A549 treated with ZK216348 at 1 μM for 4 hours (cell line): ENCODE data around the gene ZNF418. TPM values are rescaled to one million over a fixed set of nuclear protein-coding genes. Genes with fewer than 3 reads are reported as not detected.

ENCODE experiments used
- total RNA-seq: library from RNA; stranded (reverse); fragments of 200-300 nt; extraction: Qiagen RNA extraction; gene quantifications from 5 replicates; pipeline ENCODE4 v1.2.3, GENCODE V29; 2022; ENCODE audit warnings: low read depth

The ZNF418 gene
- total RNA-seq = 0.58 to 0.97 TPM (median 0.84 TPM) in 5 replicates

DNA sequence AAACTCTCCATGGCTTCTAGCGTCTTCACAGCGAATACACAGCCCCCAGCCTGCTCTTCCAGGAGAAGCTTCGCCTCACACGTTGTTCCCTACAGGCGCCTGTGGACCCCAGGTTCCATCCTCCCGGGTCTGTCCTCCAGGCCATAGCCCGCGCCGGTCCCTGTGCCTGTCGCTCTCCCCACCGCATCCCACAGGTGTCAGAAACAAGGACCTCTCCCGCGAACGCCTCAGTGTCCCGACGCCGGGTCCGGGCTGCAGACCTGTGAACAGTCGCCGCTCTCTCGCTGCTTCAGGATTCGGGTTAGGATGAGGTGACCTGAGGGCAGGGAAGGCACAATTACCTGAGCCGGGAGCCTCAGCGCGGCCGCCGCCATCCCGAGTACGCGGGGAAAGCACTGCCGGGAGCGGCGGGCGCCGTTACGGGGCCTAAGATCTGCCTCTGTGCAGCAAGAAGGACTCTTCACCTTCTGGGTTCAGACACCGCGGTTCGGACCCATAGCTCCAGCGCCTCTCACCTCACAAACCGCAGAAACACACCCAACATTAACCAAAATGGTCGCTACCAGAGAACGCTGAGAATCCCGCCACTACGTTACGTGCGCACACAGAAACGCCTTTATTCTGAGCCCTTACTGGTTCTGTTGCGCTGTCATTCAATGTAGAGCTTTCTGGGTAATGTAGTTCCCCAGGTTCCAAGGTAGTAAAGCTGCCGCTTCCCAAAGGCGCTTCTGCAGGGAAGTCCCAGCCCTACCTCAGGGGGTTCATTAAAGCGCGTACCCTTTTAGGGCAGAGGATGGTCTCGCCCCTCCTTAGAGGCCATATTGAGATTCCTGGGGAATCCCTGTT lies at the start of gene ZNF418:
Gene ZNF418 (minus strand): TSS at position 583 of the 846 bp plus-strand sequence. CDS start 1,580 bp downstream, outside the sequence.

DNA sequence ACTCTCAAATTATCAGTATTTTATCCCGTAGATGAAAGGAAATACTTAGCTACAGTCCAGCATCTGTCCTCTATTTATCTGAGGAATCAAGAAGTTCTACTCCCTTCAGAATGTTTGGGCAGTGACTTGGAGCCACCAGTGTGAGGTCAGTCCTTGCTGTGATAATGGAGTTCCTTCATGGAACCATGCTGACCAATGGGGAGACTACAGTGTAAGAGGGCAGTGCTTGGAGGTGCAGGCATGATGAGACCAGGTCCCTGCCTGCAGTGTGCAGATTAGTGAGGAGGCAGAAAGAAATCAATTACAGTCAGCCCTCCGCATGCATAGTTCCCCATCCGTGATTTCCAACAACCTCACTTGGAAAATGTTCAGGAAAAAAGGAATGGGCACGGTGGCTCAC lies 39.2 kb upstream of the ZNF418 start, which contains the start of gene C19orf18:
Gene C19orf18 (minus strand): TSS at position 101 of the 400 bp plus-strand sequence. CDS start 102 bp downstream, outside the sequence.

DNA sequence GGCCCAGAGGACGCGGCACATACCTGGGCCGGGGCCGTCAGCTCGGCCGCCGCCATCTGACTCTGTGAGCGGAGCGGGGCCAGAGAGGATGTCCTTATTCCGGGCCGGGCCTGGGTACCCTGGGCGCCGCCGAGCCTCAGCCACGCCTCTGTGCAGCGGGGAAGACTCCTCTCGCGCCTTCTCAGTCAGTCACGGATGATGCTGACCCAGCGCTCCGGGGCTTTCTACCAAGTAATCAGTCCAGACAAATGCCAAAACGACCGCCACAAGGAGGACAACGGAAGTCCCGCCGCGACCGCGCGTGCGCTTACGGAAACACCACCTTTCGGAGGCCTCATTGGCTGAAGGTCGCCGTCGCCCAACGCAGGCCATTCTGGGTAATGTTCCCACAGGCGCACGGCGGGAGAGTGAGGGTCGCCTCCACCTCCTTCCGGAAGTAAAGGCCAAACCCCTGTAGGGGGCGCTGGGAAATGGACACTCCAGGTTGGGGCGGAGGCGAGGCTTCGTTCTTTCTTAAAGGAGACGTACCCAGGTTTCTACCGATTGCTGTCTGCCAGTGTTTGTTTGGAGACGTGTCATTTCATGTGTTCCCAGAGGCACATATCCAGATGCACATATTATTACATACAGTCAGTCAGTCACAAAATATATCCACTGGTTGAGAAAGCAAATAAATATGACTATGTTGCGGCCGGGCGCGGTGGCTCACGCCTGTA lies 12.4 kb upstream of the ZNF418 start, which contains the start of gene ZNF256:
Gene ZNF256 (minus strand): TSS at position 288 of the 716 bp plus-strand sequence. CDS start 232 bp downstream, at position 56.

DNA sequence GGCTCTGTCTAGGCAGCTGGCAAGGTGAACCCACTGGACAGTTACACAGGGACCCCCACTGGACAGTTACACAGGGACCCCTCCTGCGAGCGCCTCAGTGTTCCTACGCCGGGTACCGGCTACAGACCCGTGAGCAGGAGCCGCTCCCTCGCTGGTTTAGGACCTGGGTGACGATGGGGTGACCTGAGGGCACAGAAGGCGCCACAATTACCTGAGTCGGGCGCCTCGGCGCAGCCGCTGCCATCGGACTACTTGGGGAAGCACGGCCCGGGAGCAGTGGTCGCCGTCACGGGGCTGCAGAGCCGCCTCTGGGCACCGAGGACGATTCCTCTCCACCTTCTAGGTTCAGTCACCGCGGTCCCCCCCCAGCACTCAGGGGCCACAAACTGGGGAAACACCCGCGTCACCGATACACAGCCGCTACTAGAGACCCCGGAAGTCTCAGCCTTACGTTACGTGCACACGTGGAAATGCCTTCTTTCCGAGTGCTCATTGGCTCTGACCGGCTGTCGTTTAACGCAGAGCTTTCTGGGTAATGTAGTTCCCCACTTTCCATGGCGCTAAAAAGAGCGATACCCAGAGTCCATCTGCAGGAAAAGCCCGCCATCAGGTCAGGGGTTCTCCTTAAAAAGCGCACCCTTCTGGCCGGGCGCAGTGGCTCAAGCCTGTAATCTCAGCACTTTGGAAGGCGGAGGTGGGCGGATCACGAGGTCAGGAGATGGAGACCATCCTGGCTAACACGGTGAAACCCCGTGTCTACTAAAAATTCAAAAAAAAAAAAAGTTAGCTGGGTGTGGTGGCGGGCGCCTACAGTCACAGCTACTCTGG lies 18.8 kb downstream of the ZNF418 start, which contains the start of gene ZNF417:
Gene ZNF417 (minus strand): TSS at position 425 of the 828 bp plus-strand sequence. CDS start 181 bp downstream, at position 244.

GRCh38 chr19:57888560-57889231 lies 46.5 kb downstream of the ZNF418 start, which contains the start of gene ZNF814:
TSS of gene ZNF814 (minus strand) at chr19:57889037. CDS start at chr19:57888802, 235 bp downstream.

Other genes with a start within 250 kb of the ZNF418 start
- not detected in 5 replicates for gene ZNF154, start 226.2 kb downstream of the ZNF418 start, total RNA-seq
- gene ZNF671, start 207.8 kb downstream of the ZNF418 start, total RNA-seq = 0.70 to 1.1 TPM (median 0.72 TPM) in 5 replicates
- gene ZNF776, start 188.6 kb downstream of the ZNF418 start, total RNA-seq = 4.6 to 11.1 TPM (median 5.6 TPM) in 5 replicates
- 5.4 to 7.4 TPM (median 6.2 TPM) in 5 replicates for gene ZNF586, start 165.7 kb downstream of the ZNF418 start, total RNA-seq
- 4.4 to 6.7 TPM (median 5.6 TPM) in 5 replicates for gene ZNF552, start 120.5 kb downstream of the ZNF418 start, total RNA-seq
- gene ZNF587B, start 105.1 kb downstream of the ZNF418 start, total RNA-seq = 7.1 to 9.5 TPM (median 8.5 TPM) in 5 replicates
- 5.1 to 7.5 TPM (median 5.8 TPM) in 5 replicates for gene ZNF587, start 85.5 kb downstream of the ZNF418 start, total RNA-seq
- gene ZNF814, start 46.4 kb downstream of the ZNF418 start, total RNA-seq = 1.5 to 3.9 TPM (median 2.3 TPM) in 5 replicates
- 3.4 to 5.1 TPM (median 4.2 TPM) in 5 replicates for gene ZNF417, start 18.8 kb downstream of the ZNF418 start, total RNA-seq
- 0.70 to 1.5 TPM (median 1.3 TPM) in 5 replicates for gene ZNF256, start 12.3 kb upstream of the ZNF418 start, total RNA-seq
- gene C19orf18, start 39.1 kb upstream of the ZNF418 start, total RNA-seq = not detected in 5 replicates
- 1.7 to 3.3 TPM (median 2.6 TPM) in 5 replicates for gene ZNF606, start 67.4 kb upstream of the ZNF418 start, total RNA-seq
- not detected in 5 replicates for gene ZSCAN1, start 98.6 kb upstream of the ZNF418 start, total RNA-seq
- gene ZNF135, start 123.9 kb upstream of the ZNF418 start, total RNA-seq = not detected in 5 replicates
- 1.4 to 2.8 TPM (median 2.6 TPM) in 5 replicates for gene ZSCAN18, start 162.8 kb upstream of the ZNF418 start, total RNA-seq
- 2.4 to 3.7 TPM (median 3.3 TPM) in 5 replicates for gene ZNF329, start 215.4 kb upstream of the ZNF418 start, total RNA-seq
- 9.9 to 15.3 TPM (median 13.7 TPM) in 5 replicates for gene ZNF274, start 247.7 kb upstream of the ZNF418 start, total RNA-seq